Measurements from ENCODE around the gene IBA57.

Gene IBA57

DNA sequence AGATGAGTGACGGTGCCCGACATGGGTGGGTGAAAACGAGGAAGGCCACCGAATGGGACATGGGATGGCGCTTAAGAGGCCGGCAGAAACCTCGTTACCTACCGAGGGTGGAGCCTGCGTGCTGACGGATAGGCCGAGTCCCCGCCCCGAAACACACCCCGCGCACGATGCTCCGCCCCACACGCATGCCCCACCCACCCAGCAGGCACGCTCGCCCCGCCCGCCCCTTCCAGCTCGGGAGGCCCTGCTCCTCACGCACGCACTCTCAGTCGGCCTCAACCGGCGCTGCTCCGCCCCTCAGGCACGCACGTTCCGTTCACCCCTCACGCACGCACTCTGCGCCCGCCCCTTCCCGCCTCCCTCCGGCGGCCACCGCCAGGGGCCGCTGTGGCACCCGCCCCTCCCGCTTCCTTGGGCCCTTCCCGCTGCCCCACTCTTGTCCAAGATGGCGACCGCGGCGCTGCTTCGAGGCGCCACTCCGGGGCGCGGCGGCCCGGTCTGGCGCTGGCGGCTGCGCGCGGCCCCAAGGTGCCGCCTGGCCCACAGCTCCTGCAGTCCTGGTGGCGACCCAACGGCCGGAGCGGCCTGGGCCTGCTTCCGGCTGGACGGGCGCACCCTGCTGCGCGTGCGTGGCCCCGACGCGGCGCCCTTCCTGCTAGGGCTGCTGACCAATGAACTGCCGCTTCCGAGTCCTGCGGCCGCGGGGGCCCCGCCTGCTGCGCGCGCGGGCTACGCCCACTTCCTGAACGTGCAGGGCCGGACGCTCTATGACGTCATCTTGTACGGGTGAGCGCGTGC is at the start of gene IBA57:
Gene IBA57 (plus strand): TSS at position 433 of the 798 bp plus-strand sequence. CDS start 13 bp downstream, at position 446.
- in situ Hi-C loops (cut with MboI; ENCODE audit: low sequenced_read_pairs), result no loop called here

DNA sequence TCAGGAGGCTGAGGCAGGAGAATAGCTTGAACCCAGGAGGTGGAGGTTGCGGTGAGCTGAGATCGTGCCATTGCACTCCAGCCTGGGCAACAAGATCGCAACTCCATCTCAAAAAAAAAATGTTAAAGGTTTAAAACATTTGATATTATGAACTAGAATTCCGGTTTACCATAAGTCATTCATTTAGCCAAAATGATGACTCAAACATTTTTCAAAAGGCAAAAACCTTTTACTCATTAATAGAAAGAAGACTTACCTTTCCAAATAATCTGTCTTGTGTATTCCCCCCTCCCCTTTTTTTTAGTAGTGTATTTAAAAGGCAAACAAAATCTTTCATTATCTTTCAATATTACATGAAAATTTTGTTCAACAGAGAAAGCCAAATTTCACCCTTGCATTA is 48.3 kb upstream of the IBA57 start:
- in situ Hi-C loops (cut with MboI; ENCODE audit: low sequenced_read_pairs), result no loop called here

DNA sequence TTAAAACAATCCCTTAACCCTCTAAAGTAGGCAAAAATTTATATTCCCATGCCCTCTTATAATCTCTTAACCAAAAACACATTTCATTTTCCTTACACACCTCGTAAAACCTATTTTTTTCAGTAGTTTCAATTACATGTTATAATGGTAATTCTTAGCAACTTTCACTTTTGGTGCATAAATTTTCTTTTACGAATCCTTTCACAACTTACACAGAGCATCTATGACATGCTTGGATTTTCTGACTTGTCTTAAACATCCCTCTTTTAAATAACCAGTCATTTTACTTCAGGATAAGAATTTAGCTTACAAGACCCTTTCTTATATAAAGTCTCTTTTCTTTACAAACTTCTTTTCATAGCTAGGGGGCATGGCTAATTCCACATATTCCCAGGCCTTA is 47.6 kb upstream of the IBA57 start:
- in situ Hi-C loops (cut with MboI; ENCODE audit: low sequenced_read_pairs), result no loop called here

DNA sequence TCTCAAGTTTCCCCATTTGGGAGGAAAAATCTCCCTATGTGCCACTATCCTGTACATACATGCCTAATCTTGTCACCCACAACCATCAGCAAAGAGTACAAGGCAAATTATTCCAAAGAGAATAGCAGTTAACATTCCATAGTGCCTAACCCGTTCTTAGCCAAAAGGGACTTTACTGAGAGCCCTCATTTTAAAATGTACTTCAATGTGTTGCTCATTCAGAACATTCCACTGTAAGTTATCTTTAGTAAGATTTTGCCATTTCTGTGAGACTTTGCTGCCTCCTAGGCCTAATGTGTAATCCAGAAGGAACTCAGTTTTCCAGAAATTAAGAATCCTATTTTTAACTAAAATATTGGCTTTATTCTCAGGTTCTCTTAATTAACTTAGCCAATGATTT is 45.3 kb upstream of the IBA57 start:
- in situ Hi-C loops (cut with MboI; ENCODE audit: low sequenced_read_pairs), result no loop called here

DNA sequence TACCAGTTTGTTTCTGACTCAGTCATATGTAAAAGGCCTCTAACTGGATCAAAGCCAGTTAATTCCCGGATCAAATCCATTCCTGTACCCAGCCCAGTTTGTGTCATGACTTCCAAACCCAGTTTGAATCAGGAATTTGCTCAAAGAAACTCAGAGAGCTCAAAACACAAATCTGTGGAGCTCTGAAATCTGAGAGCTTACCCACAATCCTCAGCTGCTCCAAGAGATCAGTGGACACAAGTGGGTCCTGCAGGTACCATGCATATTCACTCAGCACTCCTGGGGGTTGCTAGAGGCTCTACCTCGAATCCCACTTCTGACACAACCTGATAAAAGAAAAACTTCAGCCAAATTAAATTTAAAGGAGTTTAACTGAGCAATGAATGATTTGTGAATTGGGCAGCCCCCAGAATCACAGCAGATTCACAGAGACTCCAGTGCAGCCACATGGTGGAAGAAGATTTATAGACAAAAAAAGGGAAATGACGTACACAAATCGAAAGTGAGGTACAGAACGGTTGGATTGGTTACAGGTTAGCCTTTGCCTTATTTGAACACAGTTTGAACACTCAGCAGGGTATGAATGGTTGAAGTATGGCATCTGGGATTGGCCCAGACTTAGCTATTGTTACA is 44.6 kb upstream of the IBA57 start:
- in situ Hi-C loops (cut with MboI; ENCODE audit: low sequenced_read_pairs), result no loop called here

DNA sequence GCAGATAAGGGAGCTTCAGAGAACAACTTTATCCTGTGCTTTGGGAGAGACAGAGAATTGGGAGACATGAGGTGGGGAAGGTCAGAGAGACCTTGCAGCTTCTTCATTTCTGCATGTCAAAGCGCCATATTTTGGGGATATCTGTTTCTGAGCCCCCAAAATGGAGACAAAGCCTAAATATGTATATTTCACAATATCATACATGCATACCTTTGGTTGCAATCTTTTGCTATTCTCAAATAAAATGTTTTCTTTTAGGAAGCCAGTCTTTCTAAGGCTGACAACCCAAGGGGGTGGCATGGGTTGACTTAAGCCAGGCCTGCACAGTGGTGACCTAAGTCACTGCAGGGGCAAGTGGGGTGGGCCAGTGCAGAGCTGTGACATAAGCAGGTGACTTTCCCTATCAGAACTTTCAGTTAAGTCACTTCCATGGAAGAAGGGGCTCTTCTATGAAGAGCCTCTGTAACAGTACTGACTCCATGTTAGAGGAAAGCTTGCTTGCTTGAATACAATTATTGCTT is 42.6 kb upstream of the IBA57 start:
- in situ Hi-C loops (cut with MboI; ENCODE audit: low sequenced_read_pairs), result no loop called here

DNA sequence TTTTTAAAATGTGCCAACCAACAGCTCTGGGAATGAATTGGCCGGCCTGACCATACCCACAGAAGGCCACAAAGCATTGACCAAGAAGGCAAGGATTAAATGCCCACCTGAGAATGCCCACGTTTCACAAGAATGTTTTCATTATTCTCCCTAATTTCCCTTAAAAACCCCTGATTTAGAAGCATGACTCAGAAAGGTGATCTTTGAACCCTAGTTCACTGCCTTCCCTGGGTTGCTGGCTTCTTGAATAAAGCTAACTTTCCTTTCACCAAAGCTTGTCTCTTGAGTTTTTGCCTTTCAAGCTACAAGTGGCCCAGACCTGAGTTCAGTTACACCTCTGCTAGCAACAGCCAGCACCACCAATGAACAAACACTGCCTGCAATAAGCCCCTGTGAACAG is 42.1 kb upstream of the IBA57 start:
- in situ Hi-C loops (cut with MboI; ENCODE audit: low sequenced_read_pairs), result no loop called here

DNA sequence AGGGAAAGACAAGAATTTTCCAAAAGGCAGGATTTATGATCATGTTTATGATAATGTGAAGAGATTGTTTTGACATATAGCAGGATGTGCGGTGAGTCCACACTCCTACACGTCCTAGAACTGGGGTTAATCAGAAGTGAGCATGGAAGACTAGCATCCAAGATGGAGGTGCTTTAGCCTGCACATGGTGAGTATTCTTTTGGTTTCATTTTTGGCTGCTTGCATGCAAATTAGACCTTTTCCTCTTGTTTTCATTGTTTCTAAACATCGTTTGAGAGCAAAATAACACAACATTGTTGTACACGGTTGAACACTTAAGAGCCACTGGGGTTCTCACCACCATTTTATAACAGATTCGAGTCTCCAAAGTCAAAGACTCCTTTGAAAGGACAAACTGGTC is 40.4 kb upstream of the IBA57 start:
- in situ Hi-C loops (cut with MboI; ENCODE audit: low sequenced_read_pairs), result no loop called here

DNA sequence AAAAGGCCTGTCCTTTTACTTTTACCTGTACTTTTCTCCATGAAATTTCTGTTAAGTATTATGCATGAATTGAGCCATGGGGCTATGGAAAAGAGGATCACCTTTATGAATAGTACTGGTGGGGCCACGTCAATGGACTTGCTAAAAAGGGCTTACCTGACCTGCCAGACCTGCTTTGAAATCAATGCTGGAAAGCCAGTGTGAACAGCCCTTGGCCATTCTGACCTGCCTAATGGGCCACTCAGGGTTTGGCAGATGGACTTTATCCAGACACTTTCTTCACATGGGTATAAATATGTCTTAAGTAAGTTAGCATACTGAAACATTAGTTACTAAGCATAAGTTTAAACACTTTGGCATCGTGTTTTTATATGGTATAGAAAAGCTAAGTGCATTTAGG is 33.8 kb upstream of the IBA57 start:
- in situ Hi-C loops (cut with MboI; ENCODE audit: low sequenced_read_pairs), result no loop called here

DNA sequence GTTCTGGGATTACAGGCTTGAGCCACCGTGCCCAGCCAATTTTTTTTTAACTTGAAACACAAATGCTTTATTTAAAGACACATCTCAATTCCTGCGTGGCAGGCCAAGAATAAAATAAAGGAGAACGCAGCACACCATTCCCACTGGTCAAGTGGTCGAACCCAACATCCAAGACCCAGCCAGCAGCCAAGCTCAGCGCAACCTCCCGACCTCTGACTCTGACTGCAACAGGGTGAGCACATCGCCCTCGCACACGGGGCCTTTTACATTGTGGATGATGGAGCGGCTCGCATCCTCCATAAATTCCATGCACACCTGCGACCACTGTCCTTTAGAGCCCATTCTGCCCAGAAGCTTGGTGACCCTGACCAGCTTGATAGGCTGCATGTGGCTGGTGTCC is 31.0 kb upstream of the IBA57 start:
- in situ Hi-C loops (cut with MboI; ENCODE audit: low sequenced_read_pairs), result no loop called here

DNA sequence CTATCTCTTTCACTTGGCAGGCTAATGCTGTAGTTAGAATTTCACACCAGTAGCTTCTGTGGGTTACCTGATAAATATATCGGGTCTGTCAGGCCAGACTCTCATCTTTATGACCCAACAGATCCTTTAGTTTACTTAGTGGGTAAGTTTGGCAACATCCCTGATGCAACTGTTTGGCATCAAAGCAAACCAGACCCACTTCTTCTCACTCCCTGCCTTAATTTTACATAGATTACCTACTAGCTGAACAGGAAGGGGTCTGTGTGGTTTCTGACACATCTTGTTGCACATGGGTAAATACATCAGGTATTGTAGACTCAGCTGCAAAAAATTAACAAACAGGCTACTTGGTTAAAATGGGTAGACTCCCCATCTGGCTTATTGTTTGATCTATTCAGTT is 28.7 kb upstream of the IBA57 start:
- in situ Hi-C loops (cut with MboI; ENCODE audit: low sequenced_read_pairs), result no loop called here

DNA sequence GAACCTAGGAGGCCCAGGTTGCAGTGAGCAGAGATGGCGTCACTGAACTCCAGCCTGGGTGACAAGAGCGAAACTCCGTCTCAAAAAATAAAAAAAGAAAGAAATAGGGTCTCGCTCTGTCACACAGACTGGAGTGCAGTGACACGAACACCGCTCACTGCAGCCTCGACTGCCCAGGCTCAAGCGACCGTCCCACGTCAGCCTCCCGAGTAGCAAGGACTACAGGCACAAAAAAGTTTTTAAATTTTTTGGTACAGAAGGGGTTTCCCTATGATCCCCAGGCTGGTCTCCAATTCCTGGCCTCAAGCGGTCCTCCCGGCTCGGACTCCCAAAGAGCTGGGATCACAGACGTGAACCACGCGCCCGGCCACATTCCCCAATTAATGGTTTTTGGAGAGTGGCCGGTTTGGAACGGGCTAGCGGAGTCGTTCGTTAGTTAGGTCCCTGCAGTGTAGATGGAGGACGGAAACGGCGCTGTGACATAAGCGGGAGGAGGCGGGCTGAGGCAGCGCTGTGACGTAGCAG is 26.1 kb upstream of the IBA57 start:
- in situ Hi-C loops (cut with MboI; ENCODE audit: low sequenced_read_pairs), result no loop called here

DNA sequence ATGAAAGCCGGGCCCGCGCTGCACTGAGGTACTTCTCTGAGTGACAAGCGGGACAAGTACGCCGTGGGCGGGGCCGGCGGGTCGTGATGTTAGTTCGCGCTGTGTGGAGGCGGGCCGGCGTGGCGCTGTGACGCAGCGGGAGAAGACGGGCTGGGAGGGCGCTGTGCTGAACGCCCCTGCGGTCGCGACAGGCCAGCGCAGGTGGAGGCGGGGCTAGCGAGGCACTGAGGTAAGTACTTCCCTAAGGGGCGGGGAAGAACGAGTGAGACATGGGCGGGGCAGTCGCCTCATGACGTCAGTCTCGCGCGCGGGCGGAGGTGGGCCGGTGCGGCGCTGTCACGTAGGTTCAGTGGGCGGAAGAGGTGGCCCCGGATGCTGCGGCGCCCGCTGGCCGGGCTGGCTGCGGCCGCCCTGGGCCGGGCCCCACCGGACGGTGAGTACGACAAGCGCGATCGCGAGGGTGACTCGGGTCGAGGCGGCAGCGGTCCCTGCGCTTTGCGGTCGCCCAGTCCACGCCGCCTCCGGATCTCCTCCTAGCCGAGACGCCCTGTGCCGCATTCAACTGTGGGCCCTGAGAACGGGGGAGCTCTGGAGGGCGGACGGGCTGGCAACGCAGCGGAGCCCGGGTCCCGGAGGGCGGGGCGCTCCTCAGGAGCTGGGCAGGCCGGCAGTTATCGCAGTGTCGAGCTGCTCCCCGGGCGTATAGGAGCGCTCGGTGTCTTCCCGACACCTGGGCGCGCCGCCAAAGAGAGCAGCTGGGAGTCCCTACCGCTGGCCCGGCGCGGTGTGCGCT is 25.5 kb upstream of the IBA57 start, which contains the start of gene GUK1:
Gene GUK1 (plus strand): TSS at position 349 of the 793 bp plus-strand sequence. CDS start 24 bp downstream, at position 373.
- in situ Hi-C loops (cut with MboI; ENCODE audit: low sequenced_read_pairs), result no loop called here

DNA sequence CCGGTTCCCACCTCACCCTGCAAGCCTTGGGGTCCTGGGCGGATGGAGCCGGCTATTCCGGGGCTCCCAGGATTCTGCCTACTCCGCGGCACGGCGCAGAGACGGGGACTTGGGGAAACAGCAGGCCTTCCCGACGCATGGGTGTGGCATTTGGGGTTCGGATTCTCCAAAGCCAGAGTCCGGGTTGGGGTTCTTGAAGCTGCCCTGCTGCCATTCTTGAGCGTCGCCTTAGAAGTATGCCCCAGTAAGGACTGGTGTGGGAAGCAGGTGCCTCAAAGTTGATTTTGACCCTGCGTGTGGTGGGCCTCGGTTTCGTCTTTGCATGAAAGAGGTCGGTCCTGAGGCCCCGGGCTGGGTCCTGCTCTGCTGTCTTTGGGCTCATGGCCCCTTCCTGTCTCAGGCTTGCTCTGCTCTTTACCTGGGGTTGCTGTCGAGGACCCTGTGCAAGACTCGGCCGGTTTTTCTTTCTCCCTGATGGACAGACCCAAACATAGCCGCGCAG is 24.8 kb upstream of the IBA57 start:
- in situ Hi-C loops (cut with MboI; ENCODE audit: low sequenced_read_pairs), result no loop called here

DNA sequence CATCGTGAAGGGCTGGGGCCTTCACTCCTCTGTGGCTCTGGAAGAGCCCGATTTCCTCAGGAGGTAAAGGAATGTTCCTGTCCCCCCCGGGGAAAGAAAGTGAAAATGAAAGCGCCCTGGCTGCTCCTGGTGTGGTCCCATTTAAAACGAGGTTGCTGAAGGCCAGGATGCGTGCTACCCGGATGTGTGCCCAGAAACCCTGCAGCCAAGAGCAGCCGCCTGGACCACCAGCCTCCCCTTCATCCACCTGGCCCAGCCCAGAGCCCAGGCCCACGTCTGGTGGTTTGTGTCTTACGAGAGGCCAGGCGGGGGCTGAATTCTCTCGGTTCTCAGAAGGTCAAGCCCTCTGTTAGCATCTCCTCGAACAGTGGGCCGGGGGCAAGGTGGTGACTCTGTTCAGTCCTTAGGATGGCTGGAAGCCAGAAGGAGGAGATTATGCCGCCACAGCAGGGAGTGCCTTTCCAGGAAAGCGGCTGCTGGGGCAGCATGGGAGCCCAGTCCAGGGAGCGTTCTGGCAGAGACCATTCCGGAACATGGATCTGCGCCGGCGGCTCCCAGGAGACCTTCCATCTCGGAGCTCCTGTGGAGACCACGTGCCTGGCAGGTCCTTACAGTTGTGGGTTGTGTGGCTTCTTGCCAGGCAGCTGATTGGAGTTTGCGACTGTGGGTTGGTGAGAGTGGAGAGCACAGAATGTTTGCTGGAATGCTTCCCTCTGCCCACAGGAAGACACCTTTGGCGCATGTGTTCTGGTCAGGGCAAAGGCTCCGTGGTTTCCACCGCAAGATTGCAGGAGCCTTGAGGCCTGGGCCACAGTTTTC is 24.2 kb upstream of the IBA57 start:
- in situ Hi-C loops (cut with MboI; ENCODE audit: low sequenced_read_pairs), result no loop called here

DNA sequence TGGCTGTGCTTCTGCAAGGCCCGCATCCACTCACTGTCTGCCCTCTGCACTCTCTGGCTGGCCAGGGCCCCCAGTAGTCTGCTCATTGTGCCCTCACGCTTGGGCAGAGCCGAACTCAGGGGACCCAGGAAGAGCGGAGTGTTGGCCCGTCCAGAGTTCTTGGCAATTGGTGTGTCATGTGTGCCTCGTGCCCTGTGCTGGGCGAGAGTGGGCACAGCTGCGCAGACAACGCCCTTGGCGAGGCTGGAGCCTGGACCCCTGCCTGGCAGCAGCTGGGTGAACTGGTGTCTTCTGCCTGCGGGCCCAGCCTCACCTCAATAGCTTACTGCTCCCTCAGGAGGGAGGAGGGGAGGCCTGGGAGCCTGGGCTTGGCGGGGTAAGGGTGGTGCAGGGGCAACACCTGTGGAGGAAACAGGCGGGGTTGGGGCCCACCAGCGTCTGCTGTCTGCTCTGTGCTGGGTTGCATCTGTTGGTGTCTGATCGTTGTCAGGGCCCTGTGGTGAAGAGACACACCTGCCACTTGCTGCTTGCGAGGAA is 23.4 kb upstream of the IBA57 start:
- in situ Hi-C loops (cut with MboI; ENCODE audit: low sequenced_read_pairs), result no loop called here

DNA sequence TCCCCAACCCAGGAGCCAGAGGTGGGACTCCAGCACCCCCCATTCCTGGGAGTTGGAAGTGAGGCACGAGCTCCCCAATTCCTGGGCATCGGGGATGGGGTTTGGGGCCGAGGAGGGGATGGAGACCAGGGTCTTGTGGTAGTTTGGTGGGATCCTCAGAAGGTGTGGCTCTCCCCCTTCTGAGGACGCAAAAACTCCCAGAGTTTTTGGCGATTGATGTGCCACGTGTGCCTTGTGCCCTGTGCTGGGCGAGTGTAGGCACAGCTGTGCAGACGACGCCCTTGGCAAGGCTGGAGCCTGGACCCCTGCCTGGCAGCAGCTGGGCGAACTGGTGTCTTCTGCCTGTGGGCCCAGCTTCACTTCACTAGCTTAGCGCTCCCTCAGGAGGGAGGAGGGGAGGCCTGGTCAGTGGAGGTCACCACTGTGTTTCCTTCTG is 22.9 kb upstream of the IBA57 start:
- in situ Hi-C loops (cut with MboI; ENCODE audit: low sequenced_read_pairs), result no loop called here

DNA sequence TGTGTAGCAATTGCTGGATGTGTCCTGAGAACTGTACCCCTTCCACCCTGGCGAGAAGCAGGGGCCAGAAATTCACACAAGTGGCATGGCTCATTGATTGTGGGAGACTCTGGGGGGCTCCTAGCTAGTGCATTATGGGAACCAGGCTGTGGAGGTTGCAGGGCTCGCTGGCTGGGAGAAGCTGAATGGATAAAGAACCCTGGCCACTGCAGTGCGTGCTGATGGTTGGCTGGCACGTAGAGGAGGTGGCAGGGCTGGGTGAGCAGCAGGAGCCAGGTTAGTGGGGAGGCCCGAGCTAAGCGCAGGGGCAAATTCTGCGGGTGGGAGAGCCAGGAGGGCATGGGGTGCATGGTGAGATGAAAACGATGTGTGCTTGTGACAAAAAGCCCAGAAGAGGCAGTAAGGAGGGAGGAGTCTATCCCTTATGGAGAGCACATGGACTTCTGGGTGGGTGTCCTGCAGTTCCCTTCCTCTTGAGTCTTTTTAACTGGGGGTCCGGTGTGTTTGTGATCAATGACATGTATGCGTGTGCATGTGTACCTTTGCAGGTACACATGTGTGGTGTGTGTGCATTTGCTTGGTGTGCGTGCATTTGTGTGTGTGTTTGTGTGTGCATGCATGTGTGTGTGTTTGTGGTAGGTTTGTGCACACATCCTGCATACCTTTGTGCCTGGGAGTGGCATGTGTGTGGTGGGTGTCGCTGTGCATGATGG is 22.0 kb upstream of the IBA57 start:
- in situ Hi-C loops (cut with MboI; ENCODE audit: low sequenced_read_pairs), result no loop called here
